Mucosa of descending colon (tissue), 3 donors: ENCODE results near the gene BHMT. TPM values are rescaled to one million over a fixed set of nuclear protein-coding genes. Genes with fewer than 3 reads are reported as not detected.
"Not testable (repeated sequence)": the region's sequence is repeated elsewhere in the genome, so short reads cannot be mapped to it uniquely, and the experiment has no call there.

Experiments used
- ATAC-seq: fragments of 200-7000 bp; cut with Tn5 transposase; one replicate; pipeline ENCODE4 v1.9.1; 2020; ENCODE audit warnings: mild to moderate bottlenecking, moderate library complexity
- DNase-seq, 3 donors: peaks; one replicate each; pipeline ENCODE4 v3.0.0-alpha.2; 2020
- H3K36me3 ChIP-seq: fragments of 200-600 bp; one replicate; pipeline ENCODE4 v1.8.0; 2021; ENCODE audit warnings: low read depth, mild to moderate bottlenecking
- H3K4me1 ChIP-seq: fragments of 200-600 bp; one replicate; pipeline ENCODE4 v1.8.0; 2021; ENCODE audit warnings: low read depth, mild to moderate bottlenecking
- H3K4me3 ChIP-seq: fragments of 200-600 bp; one replicate; pipeline ENCODE4 v1.8.0; 2021; ENCODE audit warnings: mild to moderate bottlenecking
- H3K9me3 ChIP-seq: fragments of 200-600 bp; one replicate; pipeline ENCODE4 v1.8.0; 2021; ENCODE audit warnings: mild to moderate bottlenecking
- intact Hi-C, 2 donors: fragments of 100-400 bp; cut with DNase I in 1 of 2; cut with micrococcal nuclease in 1 of 2; formaldehyde crosslinking; loops; one replicate each; pipeline versions ENCODE4 v1.11.0 to v1.11.1; 2022; cut with DNase I, micrococcal nuclease
- total RNA-seq, 3 donors: library from RNA; stranded (reverse); fragmentation: NEBNext Ultra II Directional in 2 of 3; extraction: Animal tissue kit (Norgen Biotek cat#: 25700) in 2 of 3; gene quantifications; one replicate each; pipeline versions ENCODE4 v1.2.1 to v1.2.4, GENCODE V29; 2021 to 2023
- TF ChIP-seq, protein P1 (sequence below): fragments of 200-600 bp; IDR thresholded peaks from one replicate; pipeline ENCODE4 v1.8.0; 2022; ENCODE audit warnings: antibody characterized with exemption, mild to moderate bottlenecking
- donor health status: DM: no; HTN: no; CAD: no; lungs with moderate emphysema.
- donor health status: DM: no; HTN: no; CAD: no.
- donor health status: DM: no; HTN: yes; CAD: no.

BHMT gene
- total RNA-seq, 3 donors from 2014 or later = 0.60 TPM; not detected in 2

DNA sequence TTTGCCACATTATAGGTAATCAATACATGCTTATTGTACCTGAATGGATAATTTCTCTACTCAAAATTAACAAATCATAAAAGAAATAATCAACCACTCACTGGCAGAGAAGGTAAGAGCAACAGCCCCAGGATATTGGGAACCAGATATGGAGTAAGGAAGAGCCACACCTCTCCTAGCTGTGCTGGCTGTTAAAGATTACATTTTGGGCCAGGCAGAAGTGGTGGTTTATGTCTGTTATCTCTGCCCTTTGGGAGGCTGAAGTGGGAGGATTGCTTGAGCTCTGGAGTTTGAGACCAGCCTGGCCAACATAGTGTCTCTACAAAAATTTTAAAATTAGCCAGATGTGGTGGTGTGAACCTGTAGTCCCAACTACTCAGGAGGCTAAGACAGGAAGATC, 56.4 kb downstream of the BHMT start:
- no peak for DNase-seq
- TF ChIP-seq, protein P1, sequence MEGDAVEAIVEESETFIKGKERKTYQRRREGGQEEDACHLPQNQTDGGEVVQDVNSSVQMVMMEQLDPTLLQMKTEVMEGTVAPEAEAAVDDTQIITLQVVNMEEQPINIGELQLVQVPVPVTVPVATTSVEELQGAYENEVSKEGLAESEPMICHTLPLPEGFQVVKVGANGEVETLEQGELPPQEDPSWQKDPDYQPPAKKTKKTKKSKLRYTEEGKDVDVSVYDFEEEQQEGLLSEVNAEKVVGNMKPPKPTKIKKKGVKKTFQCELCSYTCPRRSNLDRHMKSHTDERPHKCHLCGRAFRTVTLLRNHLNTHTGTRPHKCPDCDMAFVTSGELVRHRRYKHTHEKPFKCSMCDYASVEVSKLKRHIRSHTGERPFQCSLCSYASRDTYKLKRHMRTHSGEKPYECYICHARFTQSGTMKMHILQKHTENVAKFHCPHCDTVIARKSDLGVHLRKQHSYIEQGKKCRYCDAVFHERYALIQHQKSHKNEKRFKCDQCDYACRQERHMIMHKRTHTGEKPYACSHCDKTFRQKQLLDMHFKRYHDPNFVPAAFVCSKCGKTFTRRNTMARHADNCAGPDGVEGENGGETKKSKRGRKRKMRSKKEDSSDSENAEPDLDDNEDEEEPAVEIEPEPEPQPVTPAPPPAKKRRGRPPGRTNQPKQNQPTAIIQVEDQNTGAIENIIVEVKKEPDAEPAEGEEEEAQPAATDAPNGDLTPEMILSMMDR = no peak
- no peaks in the 10 kb centered on the region for H3K9me3 ChIP-seq
- intact Hi-C loops = no loop called here
- no peak overlapping the region for H3K4me3 ChIP-seq
- no peaks in the 10 kb centered on the region for H3K36me3 ChIP-seq
- H3K4me1 ChIP-seq = peaks cover 9% of the 10 kb centered on the region
- ATAC-seq = no peak

DNA sequence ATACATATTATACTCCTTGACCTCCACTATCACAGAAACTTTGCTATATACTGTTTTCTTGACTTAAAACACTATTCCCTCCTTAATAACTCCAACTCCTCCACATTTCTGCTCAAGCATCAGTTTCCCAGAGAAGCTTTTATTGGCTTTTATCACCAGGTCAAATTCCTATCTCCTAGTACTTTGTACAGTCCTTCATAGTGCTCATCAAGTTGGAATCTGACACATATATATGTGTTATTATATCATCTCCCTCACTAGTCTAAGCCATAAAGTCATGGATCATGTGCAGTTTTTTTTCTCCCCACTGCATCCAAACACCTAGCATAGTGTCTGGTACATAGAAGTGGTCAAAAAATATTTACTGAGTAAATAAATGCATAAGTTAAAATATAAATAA, 59.1 kb downstream of the BHMT start:
- no peaks in the 10 kb centered on the region for H3K36me3 ChIP-seq
- peak; percentile 57 for ATAC-seq
- TF ChIP-seq, protein P1 = no peak
- no peaks in the 10 kb centered on the region for H3K9me3 ChIP-seq
- no peak for DNase-seq
- H3K4me3 ChIP-seq = no peak overlapping the region
- intact Hi-C loops = no loop called here
- H3K4me1 ChIP-seq = peaks cover 9% of the 10 kb centered on the region

DNA sequence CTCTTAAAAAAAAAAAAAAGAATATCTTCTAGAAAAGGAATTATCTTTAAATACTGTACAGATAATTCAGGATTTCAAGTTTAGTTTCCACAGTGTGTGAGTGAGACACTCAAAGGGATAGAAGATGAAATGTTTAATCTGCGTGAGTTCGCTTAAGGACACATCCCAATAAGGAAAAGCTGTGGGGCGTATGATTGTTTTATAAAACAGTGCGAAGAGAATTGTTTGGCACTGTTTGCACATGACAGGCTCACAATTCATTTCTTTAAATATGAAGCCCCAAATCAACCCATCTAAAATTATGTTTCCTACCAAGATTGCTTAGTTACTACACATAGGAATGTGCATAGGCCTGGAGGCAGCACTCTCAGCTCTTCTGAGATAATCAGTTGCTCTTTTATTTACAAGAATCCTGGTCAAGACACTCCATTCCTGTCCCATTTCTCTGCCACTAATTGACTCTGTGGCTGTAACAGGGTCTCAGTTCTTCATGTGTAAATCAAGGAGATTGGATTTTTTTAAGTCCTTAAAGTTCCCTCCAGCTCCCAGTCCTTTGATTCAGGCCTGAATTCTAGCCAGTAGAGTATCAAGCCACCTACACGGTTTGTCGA, 60.1 kb downstream of the BHMT start:
- H3K36me3 ChIP-seq = no peaks in the 10 kb centered on the region
- intact Hi-C loops = no loop called here

DNA sequence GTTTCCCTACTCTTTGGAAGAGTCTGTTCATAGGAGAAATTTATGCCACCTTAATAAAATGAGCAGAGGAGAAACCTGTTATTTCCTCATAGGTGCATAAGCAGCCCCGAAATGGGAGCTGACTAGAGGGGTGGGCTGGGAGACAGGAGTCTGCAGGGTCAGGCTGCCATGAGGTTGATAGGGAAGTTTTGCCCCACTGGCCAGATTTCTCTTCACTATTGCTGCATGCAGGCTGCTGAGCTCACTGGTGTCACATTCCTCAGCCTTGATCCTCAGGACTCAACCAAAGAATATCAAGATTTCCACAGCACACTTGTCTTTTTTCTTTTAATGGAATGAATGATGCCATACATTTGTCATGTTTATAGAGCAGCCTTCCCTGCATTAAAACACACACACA, 60.7 kb downstream of the BHMT start:
- no peaks in the 10 kb centered on the region for H3K9me3 ChIP-seq
- no peak overlapping the region for H3K4me3 ChIP-seq
- no peak for ATAC-seq
- no peak for DNase-seq
- no peaks in the 10 kb centered on the region for H3K36me3 ChIP-seq
- H3K4me1 ChIP-seq = peaks cover 9% of the 10 kb centered on the region
- intact Hi-C loops = no loop called here
- TF ChIP-seq, protein P1 = no peak

More for the DNA sequence above, 60.1 kb downstream of the BHMT start:
- DNase-seq (peak in 1 of 3 donors; percentile 27), ATAC-seq (peak; percentile 37)
- TF ChIP-seq, protein P1 = no peak
- Histone ChIP-seq H3K9me3 (no peaks in the 10 kb centered on the region), H3K4me3 (no peak overlapping the region), H3K4me1 (peaks cover 9% of the 10 kb centered on the region)

DNA sequence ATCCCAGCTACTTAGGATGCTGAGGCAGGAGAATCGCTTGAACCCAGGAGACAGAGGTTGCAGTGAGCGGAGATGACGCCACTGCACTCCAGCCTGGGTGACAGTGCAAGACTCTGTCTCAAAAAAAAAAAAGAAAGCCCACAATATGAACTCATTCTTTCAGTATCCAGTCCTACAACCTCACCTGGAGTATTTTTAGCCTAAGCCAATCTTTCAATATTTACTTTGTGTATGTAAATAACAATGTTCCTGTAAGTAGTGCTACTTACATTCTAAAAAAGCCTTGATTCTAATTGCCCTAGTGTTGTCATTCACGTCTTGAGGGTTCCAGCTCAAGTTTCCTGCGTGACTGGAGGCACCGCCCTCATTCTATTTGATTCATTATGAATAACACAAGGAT, 62.0 kb downstream of the BHMT start:
- no peaks in the 10 kb centered on the region for H3K9me3 ChIP-seq
- H3K4me3 ChIP-seq = no peak overlapping the region
- DNase-seq = peak in 1 of 3 donors; percentile 28
- TF ChIP-seq, protein P1 = no peak
- H3K36me3 ChIP-seq = no peaks in the 10 kb centered on the region
- H3K4me1 ChIP-seq = peaks cover 9% of the 10 kb centered on the region
- intact Hi-C loops = no loop called here
- ATAC-seq = peak; percentile 80

DNA sequence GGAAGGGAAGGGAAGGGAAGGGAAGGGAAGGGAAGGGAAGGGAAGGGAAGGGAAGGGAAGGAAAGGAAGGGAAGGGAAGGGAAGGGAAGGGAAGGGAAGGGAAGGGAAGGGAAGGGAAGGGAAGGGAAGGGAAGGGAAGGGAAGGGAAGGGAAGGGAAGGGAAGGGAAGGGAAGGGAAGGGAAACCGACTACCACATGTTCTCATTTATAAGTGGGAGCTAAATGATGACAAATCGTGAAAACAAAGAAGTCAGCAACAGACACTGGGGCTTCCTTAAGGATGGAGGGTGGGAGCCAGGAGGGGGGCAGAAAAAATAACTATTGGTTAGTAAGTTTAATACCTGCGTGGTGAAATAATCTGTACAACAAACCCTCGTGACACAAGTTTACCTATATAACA, 68.8 kb downstream of the BHMT start:
- ATAC-seq, intact Hi-C loops, H3K4me3 ChIP-seq, H3K36me3 ChIP-seq, H3K9me3 ChIP-seq, H3K4me1 ChIP-seq, DNase-seq: not testable (repeated sequence)
